ENCODE results near the gene MARS1.
A peak's percentile ranks its signal among the peaks of the same experiment; 100 is the strongest.

Gene MARS1

GRCh38 chr12:57456737-57457490 is 31.0 kb upstream of the MARS1 start:
- TF ChIP-seq CTCF (IDR thresholded peaks at IDR 0.05; ENCODE audit: low read depth, low read length, missing control alignments) = no peak
- H3K4me3 ChIP-seq (ENCODE audit: low read depth, low read length) = no peak overlapping the region
- DNase-seq (ENCODE audit: low read depth) = no peak
- in situ Hi-C loops (cut with HindIII; ENCODE audit: low sequenced_read_pairs) = loop anchor here (25.0 kb wide), 1 partner anchor 145 kb away; no protein-coding TSS in a partner anchor

GRCh38 chr12:57458665-57459054 is 29.2 kb upstream of the MARS1 start:
- in situ Hi-C loops (cut with HindIII; ENCODE audit: low sequenced_read_pairs) = loop anchor here (25.0 kb wide), 1 partner anchor 146 kb away; no protein-coding TSS in a partner anchor
- no peak for TF ChIP-seq CTCF (IDR thresholded peaks at IDR 0.05; ENCODE audit: low read depth, low read length, missing control alignments)
- DNase-seq (ENCODE audit: low read depth) = no peak
- peak overlapping the region; percentile 51 for H3K4me3 ChIP-seq (ENCODE audit: low read depth, low read length)

GRCh38 chr12:57459055-57459749 is 28.7 kb upstream of the MARS1 start:
- H3K4me3 ChIP-seq (ENCODE audit: low read depth, low read length) = peak overlapping the region; percentile 51
- peak; percentile 94 for DNase-seq (ENCODE audit: low read depth)
- in situ Hi-C loops (cut with HindIII; ENCODE audit: low sequenced_read_pairs) = loop anchor here (25.0 kb wide), 1 partner anchor 147 kb away; no protein-coding TSS in a partner anchor
- peak; percentile 87 for TF ChIP-seq CTCF (IDR thresholded peaks at IDR 0.05; ENCODE audit: low read depth, low read length, missing control alignments)

GRCh38 chr12:57459750-57460467 is 28.0 kb upstream of the MARS1 start, which contains the start of gene GLI1:
Gene GLI1, plus strand, starts transcription at chr12:57459785. Its CDS starts 3,907 bp downstream, at chr12:57463692.
- no peak for TF ChIP-seq CTCF (IDR thresholded peaks at IDR 0.05; ENCODE audit: low read depth, low read length, missing control alignments)
- in situ Hi-C loops (cut with HindIII; ENCODE audit: low sequenced_read_pairs) = loop anchor here (25.0 kb wide), 1 partner anchor 148 kb away; no protein-coding TSS in a partner anchor
- peak; percentile 26 for DNase-seq (ENCODE audit: low read depth)
- peak within 1 kb of the TSS; percentile 51 for H3K4me3 ChIP-seq (ENCODE audit: low read depth, low read length)

DNA sequence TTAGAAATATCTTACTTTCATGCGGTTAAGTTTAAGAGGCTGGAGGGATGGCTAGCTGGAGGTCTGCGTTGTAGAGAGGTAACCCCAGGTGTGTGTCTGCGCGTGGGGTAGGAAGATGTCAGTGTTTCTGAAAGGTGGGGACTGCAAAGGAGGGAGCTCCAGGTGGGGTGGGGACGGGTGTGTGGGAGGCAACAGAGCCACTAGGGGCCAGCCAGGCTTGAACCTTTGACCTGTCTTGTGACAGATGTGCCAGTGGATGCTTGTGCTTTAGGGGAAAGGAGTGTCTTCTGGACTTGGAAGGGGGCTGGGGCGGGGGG is 27.4 kb upstream of the MARS1 start:
- no peak for DNase-seq (ENCODE audit: low read depth)
- in situ Hi-C loops (cut with HindIII; ENCODE audit: low sequenced_read_pairs) = loop anchor here (25.0 kb wide), 1 partner anchor 148 kb away; no protein-coding TSS in a partner anchor
- no peak for TF ChIP-seq CTCF (IDR thresholded peaks at IDR 0.05; ENCODE audit: low read depth, low read length, missing control alignments)
- peak overlapping the region; percentile 51 for H3K4me3 ChIP-seq (ENCODE audit: low read depth, low read length)

GRCh38 chr12:57460841-57461275 is 27.0 kb upstream of the MARS1 start:
- peak overlapping the region; percentile 51 for H3K4me3 ChIP-seq (ENCODE audit: low read depth, low read length)
- TF ChIP-seq CTCF (IDR thresholded peaks at IDR 0.05; ENCODE audit: low read depth, low read length, missing control alignments) = no peak
- in situ Hi-C loops (cut with HindIII; ENCODE audit: low sequenced_read_pairs) = loop anchor here (25.0 kb wide), 1 partner anchor 149 kb away; no protein-coding TSS in a partner anchor
- no peak for DNase-seq (ENCODE audit: low read depth)

Data from astrocyte of the cerebellum (primary cell).